Retinal pigment epithelial cell (primary cell): Measurements from ENCODE around the gene SCN1A.

Source experiments
- DNase-seq: peaks from one replicate; pipeline ENCODE4 v3.0.0-alpha.2; 2010; ENCODE audit warnings: low read depth
- H3K4me3 ChIP-seq: 2 replicates; pipeline ENCODE4 v1.5.1; 2011; ENCODE audit warnings: mild to moderate bottlenecking, low read length, control low read depth, moderate library complexity
- TF ChIP-seq, protein P1 (sequence below): conservative IDR thresholded peaks from 2 replicates; pipeline ENCODE4 v1.5.1; 2011; ENCODE audit warnings: low read depth, low read length, control low read depth, inconsistent platforms

SCN1A gene

DNA sequence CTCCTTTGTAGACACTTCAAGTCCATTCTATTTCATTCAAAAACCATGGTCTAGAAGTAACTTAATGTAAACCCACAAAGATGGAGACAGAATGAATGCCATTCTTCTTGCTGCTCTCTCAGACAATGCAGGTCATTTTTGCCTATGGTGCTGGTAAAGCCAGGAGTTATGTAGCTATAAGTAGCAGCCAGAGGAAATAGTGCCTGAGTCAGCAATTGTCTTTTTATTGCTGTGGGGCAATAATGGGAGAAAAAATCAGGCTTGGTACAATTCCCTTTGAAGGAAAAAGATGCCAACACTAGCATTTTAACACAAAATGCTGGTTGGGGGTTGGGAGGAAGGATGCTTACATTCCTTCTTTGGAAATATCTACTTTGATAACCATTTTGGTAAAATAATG, 43.5 kb downstream of the SCN1A start:
- no peak for DNase-seq
- TF ChIP-seq, protein P1, sequence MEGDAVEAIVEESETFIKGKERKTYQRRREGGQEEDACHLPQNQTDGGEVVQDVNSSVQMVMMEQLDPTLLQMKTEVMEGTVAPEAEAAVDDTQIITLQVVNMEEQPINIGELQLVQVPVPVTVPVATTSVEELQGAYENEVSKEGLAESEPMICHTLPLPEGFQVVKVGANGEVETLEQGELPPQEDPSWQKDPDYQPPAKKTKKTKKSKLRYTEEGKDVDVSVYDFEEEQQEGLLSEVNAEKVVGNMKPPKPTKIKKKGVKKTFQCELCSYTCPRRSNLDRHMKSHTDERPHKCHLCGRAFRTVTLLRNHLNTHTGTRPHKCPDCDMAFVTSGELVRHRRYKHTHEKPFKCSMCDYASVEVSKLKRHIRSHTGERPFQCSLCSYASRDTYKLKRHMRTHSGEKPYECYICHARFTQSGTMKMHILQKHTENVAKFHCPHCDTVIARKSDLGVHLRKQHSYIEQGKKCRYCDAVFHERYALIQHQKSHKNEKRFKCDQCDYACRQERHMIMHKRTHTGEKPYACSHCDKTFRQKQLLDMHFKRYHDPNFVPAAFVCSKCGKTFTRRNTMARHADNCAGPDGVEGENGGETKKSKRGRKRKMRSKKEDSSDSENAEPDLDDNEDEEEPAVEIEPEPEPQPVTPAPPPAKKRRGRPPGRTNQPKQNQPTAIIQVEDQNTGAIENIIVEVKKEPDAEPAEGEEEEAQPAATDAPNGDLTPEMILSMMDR = no peak
- no peak overlapping the region for H3K4me3 ChIP-seq

DNA sequence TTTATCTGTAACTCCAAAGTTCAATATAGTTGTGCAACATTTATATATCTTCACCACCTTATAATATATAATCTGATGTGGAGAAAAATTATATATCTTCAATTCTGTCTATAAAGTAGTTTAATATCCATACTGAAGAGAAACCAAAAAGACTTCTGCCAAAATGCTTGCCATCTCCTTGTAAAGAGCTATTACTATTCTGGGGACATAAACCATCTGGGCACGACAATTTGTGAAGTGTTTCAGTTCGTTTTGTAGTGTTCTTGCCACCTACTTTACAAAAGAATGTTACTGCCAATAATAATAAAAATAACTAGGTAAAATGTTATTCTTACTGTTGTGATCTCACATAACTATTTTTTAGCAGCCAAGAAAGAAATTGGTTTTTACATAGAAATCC, 45.1 kb downstream of the SCN1A start:
- H3K4me3 ChIP-seq = no peak overlapping the region
- no peak for DNase-seq
- TF ChIP-seq, protein P1 = no peak

DNA sequence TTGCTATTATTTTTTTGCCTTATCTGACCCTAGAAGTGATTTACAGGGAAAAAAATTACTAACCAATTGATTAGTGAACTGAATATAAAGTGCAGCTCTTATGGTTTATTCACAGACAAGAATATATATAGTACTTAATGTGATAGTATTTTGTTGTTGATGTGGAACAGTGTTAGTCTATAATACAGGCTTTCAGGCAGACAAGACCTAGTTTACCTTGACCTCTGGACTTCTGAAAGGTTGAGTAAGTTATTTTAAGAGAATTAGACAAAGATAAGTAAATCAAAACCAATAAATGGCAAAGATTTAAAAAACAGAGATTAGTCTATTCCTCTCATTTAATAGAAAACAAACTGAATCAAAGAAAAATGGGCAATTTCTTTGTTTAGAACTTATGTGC, 46.0 kb downstream of the SCN1A start:
- no peak for DNase-seq
- no peak overlapping the region for H3K4me3 ChIP-seq
- TF ChIP-seq, protein P1 = no peak

DNA sequence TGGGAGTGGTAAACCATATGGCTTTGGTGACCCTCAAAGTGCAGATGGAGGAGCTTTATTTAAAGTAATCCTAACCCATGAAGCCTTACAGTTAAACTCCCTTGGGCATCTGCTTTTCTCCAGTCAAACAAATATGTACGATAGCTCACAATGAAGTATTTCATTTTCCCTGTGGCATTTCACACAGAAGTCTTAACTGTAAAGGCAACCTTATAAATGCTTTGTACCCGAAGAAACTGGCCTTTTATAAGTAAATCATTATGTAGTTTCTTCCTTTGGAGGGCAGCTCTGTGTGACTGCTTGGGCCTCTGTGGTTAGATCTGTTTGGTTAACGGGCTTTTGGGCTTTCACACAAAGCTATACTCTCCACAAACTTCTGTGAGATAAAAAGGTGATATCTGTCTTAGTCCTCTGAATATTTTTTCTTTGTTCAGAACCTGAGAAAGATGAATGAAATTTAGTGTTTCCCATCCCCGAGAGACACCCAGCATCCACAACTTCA, 46.6 kb downstream of the SCN1A start:
- H3K4me3 ChIP-seq = no peak overlapping the region
- no peak for DNase-seq
- TF ChIP-seq, protein P1 = no peak

GRCh38 chr2:166074430-166074829, 53.4 kb downstream of the SCN1A start:
- no peak overlapping the region for H3K4me3 ChIP-seq
- TF ChIP-seq, protein P1 = no peak
- no peak for DNase-seq

GRCh38 chr2:166074011-166074410, 53.8 kb downstream of the SCN1A start:
- TF ChIP-seq, protein P1 = no peak
- H3K4me3 ChIP-seq = no peak overlapping the region
- no peak for DNase-seq

GRCh38 chr2:166070231-166070630, 57.6 kb downstream of the SCN1A start:
- no peak overlapping the region for H3K4me3 ChIP-seq
- TF ChIP-seq, protein P1 = no peak
- no peak for DNase-seq
